ENCODE data around the gene AEN. TPM values are rescaled to one million over a fixed set of nuclear protein-coding genes. Genes with fewer than 3 reads are reported as not detected.

The AEN gene
- total RNA-seq, 4 donors from 2014 or later: 7.6 to 60.2 (median 25.2) TPM

- no peak for TF ChIP-seq CTCF (IDR thresholded peaks at IDR 0.05)
- no peak for ATAC-seq (ENCODE audit: low FRiP score)
- no peak for DNase-seq (ENCODE audit: low spot score)
Observed at GRCh38 chr15:88678755-88679154, 57.6 kb downstream of the AEN start.

- no peak for DNase-seq (ENCODE audit: low spot score)
- TF ChIP-seq CTCF (IDR thresholded peaks at IDR 0.05): no peak
Observed at GRCh38 chr15:88680241-88681001, 59.3 kb downstream of the AEN start.

GRCh38 chr15:88681610-88682221, 60.6 kb downstream of the AEN start:
- no peak for TF ChIP-seq CTCF (IDR thresholded peaks at IDR 0.05)
- ATAC-seq (ENCODE audit: low FRiP score) (no peak), DNase-seq (ENCODE audit: low spot score) (no peak)

More at GRCh38 chr15:88680241-88681001, 59.3 kb downstream of the AEN start:
- no peak for ATAC-seq (ENCODE audit: low FRiP score)

Small RNA genes lying within 50 kb of the gene (small RNA-seq; reads per million reads assigned to genes)
- gene MIR1179 (not detected), gene MIR7-2 (not detected)

Other genes starting within 250 kb of the AEN start
- gene MRPL46, start 154.0 kb upstream of the AEN start, total RNA-seq: 10 to 100 TPM; 26.5 to 45.9 (median 36.5) TPM
- 10 to 100 TPM; 24.3 to 48.5 (median 43.5) TPM for gene MRPS11, start 153.6 kb upstream of the AEN start, total RNA-seq
- 1 to 10 TPM; 4.1 to 8.7 (median 6.7) TPM for gene DET1, start 74.7 kb upstream of the AEN start, total RNA-seq
- 10 to 100 TPM; 21.3 to 41.0 (median 27.8) TPM for gene ISG20, start 17.7 kb downstream of the AEN start, total RNA-seq
- gene ACAN, start 182.1 kb downstream of the AEN start, total RNA-seq: under 1 TPM in 2 of 4 donors, not detected in 2; 0.06 to 0.12 TPM

Measured in omental fat pad (tissue), 4 donors.